ENCODE measurements around the gene FOXF1. TPM values are rescaled to one million over a fixed set of nuclear protein-coding genes. Genes with fewer than 3 reads are reported as not detected.
A peak's percentile ranks its signal among the peaks of the same experiment; 100 is the strongest.

The FOXF1 gene
- total and polyA plus RNA-seq, 5 donors = 0.14 to 0.84 (median 0.35) TPM

DNA sequence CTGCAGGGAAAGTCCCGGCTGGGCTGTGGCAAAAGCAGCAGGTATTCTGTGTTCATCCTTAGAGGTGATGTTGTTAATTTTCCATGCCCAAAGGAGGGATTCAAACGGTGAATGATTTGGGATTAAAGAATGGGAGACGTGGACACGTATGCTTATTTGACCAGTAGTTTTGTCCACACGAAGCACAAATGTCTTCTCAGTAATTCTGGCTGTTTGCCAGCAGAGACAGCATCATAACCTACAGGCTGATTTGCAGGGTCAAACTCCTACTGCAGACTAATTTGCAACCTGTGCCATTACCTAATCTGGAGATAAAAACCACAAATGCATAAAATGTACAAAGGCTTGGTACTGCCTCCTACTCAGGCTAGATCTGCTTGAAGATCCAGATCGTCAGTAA, 30.6 kb downstream of the FOXF1 start:
- intact Hi-C loops (cut with DNase I) = no loop called here
- Histone ChIP-seq H3K27ac (ENCODE audit: low read length) (no peak overlapping the region), H3K27me3 (ENCODE audit: control insufficient read depth, insufficient read depth) (no peaks in the 10 kb centered on the region), H3K9me3 (ENCODE audit: control insufficient read depth, low read length) (no peaks in the 10 kb centered on the region), H3K4me1 (ENCODE audit: control insufficient read depth, insufficient read depth, low read length) (no peaks in the 10 kb centered on the region), H3K4me3 (ENCODE audit: low read length) (no peak overlapping the region)
- 87% methylated on average over 6 of the region's 6 CpGs for WGBS
- DNase-seq = no peak
- no peak for ATAC-seq

DNA sequence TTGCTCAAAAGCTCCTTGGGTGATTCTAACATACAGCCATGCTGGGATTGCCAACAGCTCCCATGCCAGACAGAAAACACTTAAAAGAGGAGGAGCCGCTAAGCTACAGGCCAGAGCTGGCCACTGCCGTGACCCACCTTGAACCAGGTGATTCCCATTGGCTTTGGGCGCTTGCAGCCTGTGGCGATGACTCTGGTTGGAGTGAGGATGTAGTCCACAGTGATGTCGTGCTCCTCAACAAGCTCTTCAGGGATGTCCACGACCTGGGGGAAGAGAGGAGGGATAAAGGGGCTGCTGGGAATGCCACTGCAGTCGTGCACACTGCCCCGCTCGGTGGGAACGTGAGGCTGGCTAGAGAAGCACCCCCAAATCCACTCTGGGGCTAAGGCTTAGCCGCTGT, 31.2 kb downstream of the FOXF1 start:
- no peaks in the 10 kb centered on the region for H3K9me3 ChIP-seq (ENCODE audit: control insufficient read depth, low read length)
- no peak overlapping the region for H3K27ac ChIP-seq (ENCODE audit: low read length)
- no peaks in the 10 kb centered on the region for H3K4me1 ChIP-seq (ENCODE audit: control insufficient read depth, insufficient read depth, low read length)
- DNase-seq (no peak), ATAC-seq (no peak)
- intact Hi-C loops (cut with DNase I) = no loop called here
- no peak overlapping the region for H3K4me3 ChIP-seq (ENCODE audit: low read length)
- H3K27me3 ChIP-seq (ENCODE audit: control insufficient read depth, insufficient read depth) = no peaks in the 10 kb centered on the region
- 92% methylated on average over 11 of the region's 11 CpGs for WGBS

DNA sequence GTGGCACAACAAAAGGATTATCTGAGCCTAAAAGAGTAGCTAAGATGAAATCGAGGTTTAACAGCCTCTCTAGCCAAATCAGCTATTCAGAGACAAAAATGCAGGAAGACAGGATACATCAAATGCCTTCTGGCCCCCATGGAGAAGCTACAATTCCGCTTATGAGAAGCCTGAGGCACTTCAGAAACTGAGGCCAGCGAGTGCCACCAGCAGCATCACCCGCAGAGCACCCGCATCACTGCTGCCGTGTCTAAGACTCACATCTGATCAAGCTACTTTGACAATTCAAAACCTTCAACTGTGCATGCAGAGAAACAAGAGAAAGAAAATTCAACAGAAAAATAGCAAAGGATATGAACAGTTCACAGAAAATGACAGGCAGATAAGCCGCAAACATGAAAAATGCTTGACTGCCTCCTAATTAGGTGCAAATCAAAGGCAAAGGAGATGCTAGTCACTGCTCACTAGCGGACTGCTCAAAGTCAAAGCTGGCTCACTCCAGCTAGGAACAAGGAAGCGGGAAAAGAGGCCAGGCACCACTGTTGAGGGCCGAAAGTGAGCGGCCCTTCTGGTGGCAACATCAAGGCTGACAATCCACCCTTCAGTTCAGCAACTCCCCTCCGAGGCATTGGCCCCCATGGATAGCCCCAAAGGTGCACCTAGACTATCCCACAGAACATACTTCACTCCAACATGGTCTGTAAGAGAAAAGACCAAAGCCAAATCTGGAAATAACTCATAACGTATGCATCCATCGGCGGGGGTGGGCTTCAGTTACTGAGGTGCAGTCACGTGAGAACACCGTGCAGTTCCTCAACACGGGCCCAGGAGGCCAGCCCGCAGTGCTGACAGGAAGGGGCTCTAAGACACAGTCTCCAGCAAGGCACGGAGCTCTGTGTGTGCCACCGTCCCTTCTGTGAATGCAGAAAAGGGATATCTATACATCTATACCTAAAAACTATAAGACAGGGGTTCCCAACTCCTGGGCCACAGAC, 32.7 kb downstream of the FOXF1 start:
- WGBS = 93% methylated on average over 21 of the region's 21 CpGs
- Histone ChIP-seq H3K27me3 (ENCODE audit: control insufficient read depth, insufficient read depth) (no peaks in the 10 kb centered on the region), H3K4me3 (ENCODE audit: low read length) (no peak overlapping the region), H3K4me1 (ENCODE audit: control insufficient read depth, insufficient read depth, low read length) (no peaks in the 10 kb centered on the region), H3K9me3 (ENCODE audit: control insufficient read depth, low read length) (no peaks in the 10 kb centered on the region), H3K27ac (ENCODE audit: low read length) (no peak overlapping the region)
- intact Hi-C loops (cut with DNase I) = no loop called here
- peak in 1 of 3 donors; percentile 21 for DNase-seq
- no peak for ATAC-seq

- intact Hi-C loops (cut with DNase I) = no loop called here
- no peak overlapping the region for H3K4me3 ChIP-seq (ENCODE audit: low read length)
- H3K9me3 ChIP-seq (ENCODE audit: control insufficient read depth, low read length) = no peaks in the 10 kb centered on the region
- 85% methylated on average over 12 of the region's 12 CpGs for WGBS
- no peak for DNase-seq
- ATAC-seq = no peak
- no peaks in the 10 kb centered on the region for H3K27me3 ChIP-seq (ENCODE audit: control insufficient read depth, insufficient read depth)
- H3K4me1 ChIP-seq (ENCODE audit: control insufficient read depth, insufficient read depth, low read length) = no peaks in the 10 kb centered on the region
- no peak overlapping the region for H3K27ac ChIP-seq (ENCODE audit: low read length)
Measured at GRCh38 chr16:86545481-86545880, 35.2 kb downstream of the FOXF1 start.

DNA sequence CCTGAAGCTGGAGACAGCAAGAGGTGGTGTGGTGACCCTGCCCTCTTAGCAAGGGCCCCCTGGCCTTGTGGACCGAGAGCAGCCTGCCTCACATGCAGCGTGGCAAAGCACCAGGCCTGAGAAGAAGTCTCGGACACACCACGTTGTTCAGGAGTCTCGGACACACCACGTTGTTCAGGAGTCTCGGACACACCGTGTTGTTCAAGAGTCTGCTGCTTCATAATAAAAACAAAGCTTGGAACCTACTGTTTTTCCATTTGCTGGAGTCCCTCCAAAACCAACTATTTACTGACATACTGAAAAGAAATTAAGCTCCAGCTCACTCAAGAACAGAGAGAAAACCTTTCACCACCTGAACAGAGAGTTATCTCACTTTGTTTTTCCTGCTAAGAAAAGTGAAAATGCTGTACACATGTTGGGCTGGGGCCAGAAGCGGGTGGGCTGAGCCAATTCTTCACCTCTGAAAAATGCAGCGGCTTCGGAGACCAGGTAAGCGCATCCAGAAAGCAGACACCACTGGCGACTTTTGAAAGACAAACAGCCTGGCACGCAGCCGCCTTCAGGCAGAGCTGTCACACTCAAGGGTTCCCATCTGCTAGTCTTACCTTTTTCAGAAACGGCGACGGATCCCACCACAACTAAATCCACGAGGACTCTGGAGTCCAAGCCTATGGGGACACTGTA, 35.8 kb downstream of the FOXF1 start:
- no peak for ATAC-seq
- Histone ChIP-seq H3K27ac (ENCODE audit: low read length) (no peak overlapping the region), H3K4me3 (ENCODE audit: low read length) (no peak overlapping the region)

DNA sequence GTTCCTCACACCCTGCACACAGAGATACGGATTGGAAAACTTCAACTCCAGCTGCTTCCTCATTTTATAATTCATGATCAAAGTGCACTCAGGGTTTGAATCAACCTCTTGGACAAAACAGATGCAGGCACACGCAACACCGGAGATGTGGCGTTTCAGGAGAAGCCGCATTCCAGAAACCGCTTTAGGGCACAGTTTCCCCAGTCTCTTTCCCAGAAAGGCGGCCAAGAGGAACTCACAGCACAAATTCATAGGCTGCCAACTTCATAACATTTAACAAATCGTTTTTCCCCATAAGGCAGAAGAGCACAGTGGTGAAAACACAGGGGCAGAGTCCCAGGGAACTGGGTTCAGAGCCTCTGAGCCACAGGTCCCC, 36.3 kb downstream of the FOXF1 start:
- Histone ChIP-seq H3K27ac (ENCODE audit: low read length) (no peak overlapping the region), H3K4me3 (ENCODE audit: low read length) (no peak overlapping the region), H3K4me1 (ENCODE audit: control insufficient read depth, insufficient read depth, low read length) (no peaks in the 10 kb centered on the region), H3K9me3 (ENCODE audit: control insufficient read depth, low read length) (no peaks in the 10 kb centered on the region), H3K27me3 (ENCODE audit: control insufficient read depth, insufficient read depth) (no peaks in the 10 kb centered on the region)
- 78% methylated on average over 8 of the region's 8 CpGs for WGBS
- ATAC-seq (no peak), DNase-seq (no peak)
- intact Hi-C loops (cut with DNase I) = no loop called here

More for the DNA sequence above, 35.8 kb downstream of the FOXF1 start:
- Histone ChIP-seq H3K9me3 (ENCODE audit: control insufficient read depth, low read length) (no peaks in the 10 kb centered on the region), H3K27me3 (ENCODE audit: control insufficient read depth, insufficient read depth) (no peaks in the 10 kb centered on the region), H3K4me1 (ENCODE audit: control insufficient read depth, insufficient read depth, low read length) (no peaks in the 10 kb centered on the region)
- WGBS = 77% methylated on average over 19 of the region's 19 CpGs
- no peak for DNase-seq
- intact Hi-C loops (cut with DNase I) = no loop called here

DNA sequence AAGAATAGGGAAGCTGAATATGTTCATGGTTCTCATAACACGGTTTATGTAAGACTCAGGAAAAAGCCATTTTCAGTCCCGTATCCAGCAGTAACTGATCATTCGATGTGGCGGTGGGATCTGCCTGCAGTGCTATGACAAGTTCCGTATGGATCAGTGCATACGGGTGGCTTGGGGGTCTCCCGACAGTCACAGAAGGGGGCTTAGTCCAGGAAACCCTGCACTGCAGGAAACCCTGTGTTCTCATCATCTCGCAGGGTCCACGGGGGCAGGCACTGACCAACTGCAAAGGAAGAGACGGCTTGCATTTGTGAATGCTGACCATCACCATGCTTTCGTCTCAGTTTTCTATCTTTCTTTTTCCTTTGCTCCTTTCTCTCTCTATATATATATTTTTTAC, 37.0 kb downstream of the FOXF1 start:
- no peak for ATAC-seq
- no peaks in the 10 kb centered on the region for H3K27me3 ChIP-seq (ENCODE audit: control insufficient read depth, insufficient read depth)
- no peak for DNase-seq
- no peak overlapping the region for H3K4me3 ChIP-seq (ENCODE audit: low read length)
- no peaks in the 10 kb centered on the region for H3K9me3 ChIP-seq (ENCODE audit: control insufficient read depth, low read length)
- H3K27ac ChIP-seq (ENCODE audit: low read length) = no peak overlapping the region
- no peaks in the 10 kb centered on the region for H3K4me1 ChIP-seq (ENCODE audit: control insufficient read depth, insufficient read depth, low read length)
- 94% methylated on average over 11 of the region's 11 CpGs for WGBS
- intact Hi-C loops (cut with DNase I) = no loop called here

- H3K4me3 ChIP-seq (ENCODE audit: low read length) = no peak overlapping the region
- WGBS = 84% methylated on average over 8 of the region's 8 CpGs
- H3K27me3 ChIP-seq (ENCODE audit: control insufficient read depth, insufficient read depth) = no peaks in the 10 kb centered on the region
- intact Hi-C loops (cut with DNase I) = no loop called here
- ATAC-seq (no peak), DNase-seq (no peak)
- no peaks in the 10 kb centered on the region for H3K9me3 ChIP-seq (ENCODE audit: control insufficient read depth, low read length)
- H3K27ac ChIP-seq (ENCODE audit: low read length) = no peak overlapping the region
- peaks cover 3% of the 10 kb centered on the region for H3K4me1 ChIP-seq (ENCODE audit: control insufficient read depth, insufficient read depth, low read length)
Measured at GRCh38 chr16:86549076-86549892, 39.0 kb downstream of the FOXF1 start.

GRCh38 chr16:86549893-86550190, 39.5 kb downstream of the FOXF1 start:
- Histone ChIP-seq H3K27ac (ENCODE audit: low read length) (no peak overlapping the region), H3K4me3 (ENCODE audit: low read length) (no peak overlapping the region), H3K4me1 (ENCODE audit: control insufficient read depth, insufficient read depth, low read length) (peaks cover 3% of the 10 kb centered on the region), H3K27me3 (ENCODE audit: control insufficient read depth, insufficient read depth) (no peaks in the 10 kb centered on the region), H3K9me3 (ENCODE audit: control insufficient read depth, low read length) (no peaks in the 10 kb centered on the region)
- 96% methylated on average over 7 of the region's 7 CpGs for WGBS
- ATAC-seq (no peak), DNase-seq (no peak)
- intact Hi-C loops (cut with DNase I) = loop anchor here in 1 of 4 donors (10.0 kb wide), 1 partner anchor 815 kb away; no protein-coding TSS in a partner anchor

DNA sequence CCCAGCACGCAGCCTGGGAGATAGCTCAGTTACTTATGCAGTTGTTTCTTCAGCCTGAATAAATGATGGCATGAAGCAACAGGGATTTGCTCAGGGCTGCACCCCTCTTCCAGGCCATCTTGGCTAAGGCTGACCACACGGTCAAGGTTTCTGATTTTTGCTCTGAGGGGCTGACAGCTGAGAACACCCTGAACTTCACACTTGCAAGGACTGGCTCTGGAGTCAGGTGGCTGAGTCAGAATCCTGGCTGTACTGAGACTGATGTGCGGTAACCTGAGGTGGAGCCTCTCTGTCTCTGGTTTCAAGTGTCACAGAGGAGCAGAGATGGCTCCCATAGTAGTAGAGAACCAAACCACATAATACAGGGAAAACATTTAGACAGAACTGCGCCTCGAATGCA, 40.0 kb downstream of the FOXF1 start:
- no peak overlapping the region for H3K4me3 ChIP-seq (ENCODE audit: low read length)
- H3K4me1 ChIP-seq (ENCODE audit: control insufficient read depth, insufficient read depth, low read length) = peaks cover 3% of the 10 kb centered on the region
- no peak for ATAC-seq
- H3K9me3 ChIP-seq (ENCODE audit: control insufficient read depth, low read length) = no peaks in the 10 kb centered on the region
- no peak for DNase-seq
- H3K27ac ChIP-seq (ENCODE audit: low read length) = no peak overlapping the region
- WGBS = 90% methylated on average over 5 of the region's 5 CpGs
- no peaks in the 10 kb centered on the region for H3K27me3 ChIP-seq (ENCODE audit: control insufficient read depth, insufficient read depth)
- intact Hi-C loops (cut with DNase I) = loop anchor here in 1 of 4 donors (10.0 kb wide), 1 partner anchor 815 kb away; no protein-coding TSS in a partner anchor
